ENCODE measurements around the gene STIMATE.

STIMATE gene

DNA sequence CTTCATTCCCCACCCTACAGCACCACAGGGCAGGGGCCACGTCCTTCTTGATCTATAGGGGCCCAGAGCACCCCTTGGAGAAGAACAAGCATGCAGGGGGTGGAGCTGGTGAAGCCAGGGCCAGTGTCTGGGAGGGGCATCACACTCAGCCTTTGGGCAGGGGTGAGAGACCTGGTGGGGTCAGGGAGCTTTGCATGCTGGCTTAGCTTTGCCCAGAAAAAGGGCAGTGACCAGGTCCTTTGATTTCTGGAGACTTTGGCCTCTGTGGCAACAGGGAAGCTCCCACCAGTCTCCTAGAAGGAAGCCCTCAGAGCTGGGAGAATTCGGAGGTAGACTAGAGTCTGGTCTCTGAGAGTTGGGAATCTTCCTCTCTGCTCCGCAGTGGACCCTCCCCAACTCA lies 67.9 kb downstream of the STIMATE start:
- no peak for TF ChIP-seq CTCF (IDR thresholded peaks at IDR 0.05; ENCODE audit: control insufficient read depth, extremely low read depth, insufficient read depth)
- DNase-seq (ENCODE audit: low read depth): no peak
- H3K4me3 ChIP-seq (ENCODE audit: low read depth, low read length): no peak overlapping the region

DNA sequence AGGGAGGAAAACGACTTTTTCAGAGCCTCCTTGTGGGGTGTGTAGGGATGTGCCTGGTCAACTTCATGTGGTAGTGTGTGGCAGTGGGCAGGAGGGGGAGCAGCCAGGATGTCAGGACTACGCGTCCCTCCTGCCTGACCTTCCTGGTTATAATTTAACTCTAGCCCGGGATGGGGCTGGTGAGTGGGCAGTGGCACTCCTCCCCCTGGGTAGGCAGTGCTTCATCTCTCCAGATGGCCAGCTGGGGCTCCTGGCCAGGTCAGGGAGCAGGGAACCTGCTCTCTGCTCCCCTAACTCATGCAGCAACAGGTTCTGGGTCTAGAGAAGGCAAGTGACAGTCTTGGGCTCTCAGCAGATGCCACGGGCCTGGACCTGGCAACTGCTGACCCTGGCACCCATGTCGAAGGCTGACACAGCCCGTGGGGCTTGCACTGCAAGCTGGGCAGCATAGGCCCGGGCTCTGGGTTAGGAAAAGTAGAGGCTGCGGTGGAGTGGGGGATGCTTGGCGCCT lies 69.4 kb downstream of the STIMATE start:
- DNase-seq (ENCODE audit: low read depth): no peak
- H3K4me3 ChIP-seq (ENCODE audit: low read depth, low read length): no peak overlapping the region
- TF ChIP-seq CTCF (IDR thresholded peaks at IDR 0.05; ENCODE audit: control insufficient read depth, extremely low read depth, insufficient read depth): no peak

GRCh38 chr3:52827441-52827840 lies 69.9 kb downstream of the STIMATE start:
- DNase-seq (ENCODE audit: low read depth): no peak
- H3K4me3 ChIP-seq (ENCODE audit: low read depth, low read length): no peak overlapping the region
- TF ChIP-seq CTCF (IDR thresholded peaks at IDR 0.05; ENCODE audit: control insufficient read depth, extremely low read depth, insufficient read depth): no peak

DNA sequence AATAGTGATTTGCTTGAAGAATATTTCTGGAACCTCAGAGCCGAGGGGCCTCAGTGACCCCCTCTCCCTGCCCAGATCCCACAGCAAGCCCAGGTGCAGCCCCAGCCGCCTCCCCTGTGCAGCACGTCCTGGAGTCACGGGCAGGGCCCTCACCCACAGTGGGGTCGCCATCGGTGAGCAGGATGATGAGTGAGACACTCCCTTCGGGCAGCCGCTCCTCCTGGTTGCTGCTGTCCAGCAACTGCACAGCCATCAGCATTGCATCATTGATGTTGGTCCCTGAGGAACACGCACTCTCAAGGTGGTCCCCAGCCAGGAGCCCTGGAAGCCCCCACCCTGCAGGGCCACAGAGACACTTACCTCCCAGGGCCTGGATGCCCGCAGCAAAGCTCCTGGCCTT lies 73.3 kb downstream of the STIMATE start:
- no peak for TF ChIP-seq CTCF (IDR thresholded peaks at IDR 0.05; ENCODE audit: control insufficient read depth, extremely low read depth, insufficient read depth)
- no peak overlapping the region for H3K4me3 ChIP-seq (ENCODE audit: low read depth, low read length)
- DNase-seq (ENCODE audit: low read depth): no peak

GRCh38 chr3:52822363-52822762 lies 75.0 kb downstream of the STIMATE start:
- H3K4me3 ChIP-seq (ENCODE audit: low read depth, low read length): no peak overlapping the region
- DNase-seq (ENCODE audit: low read depth): no peak
- TF ChIP-seq CTCF (IDR thresholded peaks at IDR 0.05; ENCODE audit: control insufficient read depth, extremely low read depth, insufficient read depth): no peak

- no peak overlapping the region for H3K4me3 ChIP-seq (ENCODE audit: low read depth, low read length)
- peak; percentile 74 for TF ChIP-seq CTCF (IDR thresholded peaks at IDR 0.05; ENCODE audit: control insufficient read depth, extremely low read depth, insufficient read depth)
- DNase-seq (ENCODE audit: low read depth): no peak
These were observed 76.6 kb downstream of the STIMATE start for GRCh38 chr3:52820736-52821135.

DNA sequence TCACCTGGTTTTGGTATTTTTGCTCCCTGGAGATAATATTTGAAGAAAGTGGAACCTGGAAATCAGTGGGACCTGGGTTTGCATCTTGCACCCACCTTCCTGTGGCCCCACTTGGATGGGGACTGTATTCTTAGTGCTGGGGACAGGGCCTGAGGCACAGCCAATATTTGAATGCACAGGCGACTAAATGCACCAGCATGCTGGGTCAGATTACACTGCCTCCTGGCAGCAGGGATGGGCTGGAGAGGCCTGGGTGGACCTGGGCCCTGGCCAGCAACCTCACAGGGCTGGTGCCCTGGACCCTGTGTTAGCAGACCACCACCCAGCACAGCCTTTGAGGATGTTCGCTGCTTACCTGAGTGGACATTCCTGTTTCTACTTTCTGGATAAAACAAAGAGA lies 77.4 kb downstream of the STIMATE start:
- no peak for TF ChIP-seq CTCF (IDR thresholded peaks at IDR 0.05; ENCODE audit: control insufficient read depth, extremely low read depth, insufficient read depth)
- H3K4me3 ChIP-seq (ENCODE audit: low read depth, low read length): no peak overlapping the region
- no peak for DNase-seq (ENCODE audit: low read depth)
